HCT116 (cell line): Measurements from ENCODE around the gene PSME1. TPM values are rescaled to one million over a fixed set of nuclear protein-coding genes. Genes with fewer than 3 reads are reported as not detected.

Experiments
- ATAC-seq: fragments of 200-7000 bp; cut with Tn5 transposase; 2 replicates; pipeline ENCODE4 v1.9.1; 2020; ENCODE audit warnings: mild to moderate bottlenecking, moderate library complexity
- BruUV-seq: library from RNA; stranded (reverse); fragments of 400-500 nt; replicated peaks from 2 replicates; lab custom pipeline; 2021; lab: Mats Ljungman, UMichigan
- CTCF ChIA-PET: fragments of 300-600 bp; sonication (Branson Sonifier 250); formaldehyde crosslinking; loops from one replicate; lab custom pipeline; 2021; ENCODE audit warnings: antibody characterized with exemption; lab: Charles Lee
- POLR2A ChIA-PET: fragments of 300-600, 350-600 bp; sonication (Branson Sonifier 250); formaldehyde crosslinking; loops from one replicate; lab custom pipeline; 2021; ENCODE audit warnings: antibody characterized with exemption; lab: Charles Lee
- RAD21 ChIA-PET, 2 experiments: fragments of 300-600 bp; sonication (Branson Sonifier 250); formaldehyde crosslinking; loops; one replicate each; lab custom pipeline; 2023; ENCODE audit warnings: low total read pairs in 2 of 2; ENCODE audit not compliant: uncharacterized antibody in 2 of 2, unreplicated experiment in 2 of 2, low non-redundant PET in 1 of 2; lab: Charles Lee
- DNase-seq: peaks from one replicate; pipeline ENCODE4 v3.0.0-alpha.2; 2010; ENCODE audit warnings: low read depth, low spot score
- H2AFZ ChIP-seq: fragments of 200-600 bp; shearing (Covaris generic), sonication (generic); 2 replicates; pipeline ENCODE4 v1.6.1; 2017; ENCODE audit warnings: low read depth, mixed run types, mixed read lengths, antibody characterized with exemption, low read length; ENCODE audit not compliant: poor library complexity, severe bottlenecking
- H3K27ac ChIP-seq: 2 replicates; pipeline ENCODE4 v1.5.1; 2012; ENCODE audit warnings: low read depth, low read length
- H3K27me3 ChIP-seq: fragments of 200-600 bp; sonication (generic); 2 replicates; pipeline ENCODE4 v1.6.1; 2016; ENCODE audit warnings: mixed run types, low read length, mixed read lengths; ENCODE audit not compliant: insufficient read depth
- H3K36me3 ChIP-seq, 2 experiments: fragments of 200-500 bp in 1 of 2; fragments of 200-600 bp in 1 of 2; sonication (Bioruptor generic) in 1 of 2; sonication (generic) in 1 of 2; 2 replicates each; pipeline versions ENCODE4 v1.5.1 to v1.6.1; 2014 to 2016; ENCODE audit warnings: low read length in 2 of 2, inconsistent platforms in 1 of 2, mixed read lengths in 1 of 2, mixed run types in 1 of 2; ENCODE audit not compliant: insufficient read depth in 2 of 2, control insufficient read depth in 1 of 2
- H3K4me1 ChIP-seq, 2 experiments: fragments of 200-600 bp in 1 of 2; sonication (generic) in 1 of 2; 2 replicates each; pipeline versions ENCODE4 v1.5.1 to v1.6.1; 2012 to 2017; ENCODE audit warnings: low read length in 2 of 2, inconsistent platforms in 1 of 2, mild to moderate bottlenecking in 1 of 2, mixed read lengths in 1 of 2, mixed run types in 1 of 2, moderate library complexity in 1 of 2; ENCODE audit not compliant: insufficient read depth in 2 of 2, control insufficient read depth in 1 of 2
- H3K4me2 ChIP-seq: fragments of 200-600 bp; sonication (generic); 2 replicates; pipeline ENCODE4 v1.6.1; 2017; ENCODE audit warnings: mixed run types, low read length, mixed read lengths
- H3K4me3 ChIP-seq, 2 experiments: fragments of 200-600 bp in 1 of 2; sonication (generic) in 1 of 2; replicated peaks in 1 of 2; 2 replicates each; pipeline ENCODE4 v1.5.1; 2011 to 2016; ENCODE audit warnings: low read length in 2 of 2, control low read depth in 1 of 2, low read depth in 1 of 2, mild to moderate bottlenecking in 1 of 2, mixed read lengths in 1 of 2, mixed run types in 1 of 2
- H3K79me2 ChIP-seq: fragments of 200-600 bp; sonication (generic); 2 replicates; pipeline ENCODE4 v1.6.1; 2017; ENCODE audit warnings: mild to moderate bottlenecking, mixed run types, low read length, moderate library complexity, mixed read lengths; ENCODE audit not compliant: insufficient read depth
- H3K9ac ChIP-seq: fragments of 200-600 bp; sonication (generic); 2 replicates; pipeline ENCODE4 v1.6.1; 2016; ENCODE audit warnings: low read length, mixed read lengths
- H3K9me2 ChIP-seq: fragments of 200-600 bp; sonication (generic), shearing (Covaris generic); 2 replicates; pipeline ENCODE4 v1.6.1; 2017; ENCODE audit warnings: mixed run types, mild to moderate bottlenecking, moderate library complexity; ENCODE audit not compliant: insufficient read depth
- H3K9me3 ChIP-seq, 2 experiments: fragments of 200-500 bp in 1 of 2; fragments of 200-600 bp in 1 of 2; sonication (Bioruptor generic) in 1 of 2; sonication (generic) in 1 of 2; 2 replicates each; pipeline ENCODE4 v1.6.1; 2014 to 2017; ENCODE audit warnings: low read length in 2 of 2, mixed read lengths in 2 of 2, inconsistent platforms in 1 of 2, low read depth in 1 of 2, mild to moderate bottlenecking in 1 of 2, mixed run types in 1 of 2, moderate library complexity in 1 of 2; ENCODE audit not compliant: control insufficient read depth in 1 of 2, insufficient read depth in 1 of 2
- H4K20me1 ChIP-seq: fragments of 200-600 bp; sonication (generic), shearing (Covaris generic); 2 replicates; pipeline ENCODE4 v1.6.1; 2017; ENCODE audit warnings: mixed run types, mild to moderate bottlenecking, moderate library complexity; ENCODE audit not compliant: insufficient read depth
- CBX3 ChIP-seq: IDR thresholded peaks from 2 replicates; pipeline ENCODE4 v1.6.1; 2012; ENCODE audit warnings: low read depth
- CEBPB ChIP-seq: IDR thresholded peaks from 2 replicates; pipeline ENCODE4 v1.6.1; 2012; ENCODE audit warnings: low read depth
- CTCF ChIP-seq, 3 experiments: fragments of 200-600 bp in 1 of 3; sonication (generic) in 1 of 3; IDR thresholded peaks in 2 of 3; conservative IDR thresholded peaks in 1 of 3; 2 replicates each; pipeline ENCODE4 v1.5.1; 2012 to 2017; ENCODE audit warnings: low read depth in 2 of 3, low read length in 2 of 3, antibody characterized with exemption in 1 of 3, borderline replicate concordance in 1 of 3, control low read depth in 1 of 3, mild to moderate bottlenecking in 1 of 3, mixed read lengths in 1 of 3, mixed run types in 1 of 3, moderate library complexity in 1 of 3; ENCODE audit not compliant: insufficient read depth in 1 of 3
- EGR1 ChIP-seq: IDR thresholded peaks from 2 replicates; pipeline ENCODE4 v1.6.1; 2012; ENCODE audit warnings: low read depth
- EZH2phosphoT487 ChIP-seq: fragments of 200-600 bp; IDR thresholded peaks from 2 replicates; pipeline ENCODE4 v1.6.1; 2018; ENCODE audit warnings: antibody characterized with exemption, borderline replicate concordance
- FOSL1 ChIP-seq: IDR thresholded peaks from 2 replicates; pipeline ENCODE4 v1.6.1; 2012; ENCODE audit warnings: low read depth
- POLR2A ChIP-seq: IDR thresholded peaks from 2 replicates; pipeline ENCODE4 v1.7.0; 2011; ENCODE audit warnings: borderline replicate concordance; ENCODE audit not compliant: insufficient read depth, insufficient read length; ENCODE audit errors: extremely low read depth
- RAD21 ChIP-seq: IDR thresholded peaks from 2 replicates; pipeline ENCODE4 v1.6.1; 2012; ENCODE audit warnings: low read depth, mild to moderate bottlenecking
- REST ChIP-seq: IDR thresholded peaks from 2 replicates; pipeline ENCODE4 v1.6.1; 2012; ENCODE audit warnings: low read depth
- SIN3A ChIP-seq: IDR thresholded peaks from 2 replicates; pipeline ENCODE4 v1.6.1; 2012; ENCODE audit warnings: low read depth
- SP1 ChIP-seq: IDR thresholded peaks from 2 replicates; pipeline ENCODE4 v1.6.1; 2012; ENCODE audit warnings: low read depth
- SRF ChIP-seq: IDR thresholded peaks from 2 replicates; pipeline ENCODE4 v1.6.1; 2012; ENCODE audit warnings: low read depth
- YY1 ChIP-seq: IDR thresholded peaks from 2 replicates; pipeline ENCODE4 v1.6.1; 2011; ENCODE audit warnings: low read length, low read depth, moderate library complexity, mild to moderate bottlenecking; ENCODE audit not compliant: insufficient replicate concordance; ENCODE audit errors: extremely low read depth
- ZBTB33 ChIP-seq: IDR thresholded peaks from 2 replicates; pipeline ENCODE4 v1.6.1; 2011; ENCODE audit warnings: mild to moderate bottlenecking, low read length, moderate library complexity; ENCODE audit not compliant: insufficient replicate concordance; ENCODE audit errors: extremely low read depth
- ZFX ChIP-seq: fragments of 450-650 bp; IDR thresholded peaks from 2 replicates; pipeline ENCODE4 v1.6.1; 2017
- ZNF274 ChIP-seq: fragments of 200-500 bp; sonication (Bioruptor generic); IDR thresholded peaks from 2 replicates; pipeline ENCODE4 v1.6.1; 2014; ENCODE audit warnings: mild to moderate bottlenecking, low read depth, low read length, inconsistent platforms
- intact Hi-C: fragments of 100-400 bp; cut with micrococcal nuclease; formaldehyde crosslinking; loops from 2 replicates; pipeline ENCODE4 v1.10.0; 2022
- total RNA-seq: library from RNA; stranded (reverse); gene quantifications from one replicate; pipeline ENCODE4 v1.2.1, GENCODE V29; 2021; ENCODE audit not compliant: unreplicated experiment
- TF ChIP-seq, protein P1 (sequence below): IDR thresholded peaks from 2 replicates; pipeline ENCODE4 v1.6.1; 2012

The PSME1 gene
- total RNA-seq, 1 experiment from 2014 or later = 174 TPM

DNA sequence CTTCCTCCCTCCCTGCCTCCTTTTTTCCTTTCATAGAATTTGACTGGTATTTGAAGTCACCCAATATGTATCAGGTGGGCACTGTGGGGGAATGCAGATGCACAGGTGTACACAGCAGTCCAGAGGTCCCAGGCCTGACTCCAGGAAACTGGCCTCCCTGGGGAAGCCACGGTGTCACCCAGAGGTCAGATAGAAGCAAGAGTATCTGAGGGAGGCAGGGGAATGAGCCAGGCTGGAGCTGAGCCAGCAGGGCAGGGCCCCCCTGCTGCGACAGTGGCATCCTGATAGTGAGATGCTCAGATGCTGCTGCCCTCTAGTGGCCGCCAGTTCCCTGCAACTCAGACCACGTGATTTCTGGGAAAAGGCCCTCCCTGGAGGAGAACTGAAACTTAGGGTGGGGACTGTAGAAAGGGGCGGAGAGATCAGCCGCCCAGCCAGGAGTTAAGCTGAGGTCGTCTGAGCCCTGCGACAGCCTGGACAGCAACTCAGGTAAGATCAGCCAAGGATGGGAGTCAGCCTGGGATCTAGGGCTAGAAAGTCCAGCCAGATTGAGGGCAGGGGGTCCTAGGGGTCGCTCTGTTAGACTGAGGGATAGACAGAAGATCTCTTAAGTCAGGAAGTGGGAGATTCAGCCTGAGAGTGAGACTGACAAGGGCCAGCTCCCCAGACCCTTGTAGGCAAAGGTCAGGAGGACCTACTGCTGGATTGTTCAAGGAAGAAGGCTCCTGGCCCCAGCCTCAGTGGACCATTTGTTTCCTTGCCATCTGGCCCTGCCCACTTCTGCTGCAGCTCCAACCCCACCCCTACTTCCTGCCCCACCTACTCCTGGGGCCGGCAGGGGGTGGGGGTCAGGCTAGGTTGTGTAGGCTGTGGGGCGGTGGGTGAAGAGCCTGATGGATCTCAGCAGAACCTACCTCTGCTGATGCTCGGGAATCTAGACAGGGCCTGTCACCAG lies 25.1 kb downstream of the PSME1 start, which contains the start of gene IRF9:
IRF9 (plus strand) TSS at position 416 of the 955 bp plus-strand sequence. CDS start 880 bp downstream, outside the sequence.
- H3K4me1 ChIP-seq = peaks cover 15 to 21% of the 10 kb centered on the region in 2 experiments
- DNase-seq = peak; percentile 89
- intact Hi-C loops = loop anchor here (1.0 to 2.0 kb wide), 2 partner anchors 46 to 103 kb away; partner anchors contain the start of genes DCAF11 and NRL
- no peaks in the 10 kb centered on the region for H3K27me3 ChIP-seq
- H3K9me2 ChIP-seq = no peaks in the 10 kb centered on the region
- H3K9ac ChIP-seq = peak within 1 kb of the TSS; percentile 61
- CTCF ChIA-PET = interaction anchor here (0.6 to 3.2 kb wide), 22 partner anchors 8 to 137 kb away, joined by 3 to 20 read pairs (median 4); partner anchors contain the start of genes CHMP4A, DCAF11, EMC9 and IPO4
- ATAC-seq = peak; percentile 95
- peaks cover 21 to 37% of the 10 kb centered on the region in 2 experiments; a peak in 3 of 4 replicates for H3K36me3 ChIP-seq
- no peak within 1 kb of the TSS for H2AFZ ChIP-seq
- H4K20me1 ChIP-seq = no peaks in the 10 kb centered on the region
- BruUV-seq = no TSS peak
- POLR2A ChIA-PET = interaction anchor here (1.0 to 3.1 kb wide), 13 partner anchors 14 to 103 kb away, joined by 3 to 18 read pairs (median 4); partner anchors contain the start of genes CHMP4A, DCAF11, EMC9 and NRL
- H3K4me2 ChIP-seq = peak within 1 kb of the TSS; percentile 87
- peak within 1 kb of the TSS; percentile 58 to 60 for H3K4me3 ChIP-seq
- no peaks in the 10 kb centered on the region for H3K9me3 ChIP-seq
- H3K79me2 ChIP-seq = no peaks in the 10 kb centered on the region
- RAD21 ChIA-PET = interaction anchor here in 1 of 2 experiments (1.0 kb wide), 1 partner anchor 14 kb away, joined by 3 read pairs; the partner anchor contains the start of genes PSME2 and RNF31
- peak within 1 kb of the TSS; percentile 84 for H3K27ac ChIP-seq
- no peak for TF ChIP-seq ZNF274
- TF ChIP-seq EGR1 = no peak
- 0 out of 2 replicates have a peak, but pooled peaks have one; percentile 56 for TF ChIP-seq CBX3
- no peak for TF ChIP-seq FOSL1
- TF ChIP-seq SIN3A = peak; percentile 41; the same call in 1 of the 2 replicates
- TF ChIP-seq RAD21 = peak; percentile 85
- TF ChIP-seq YY1 = no peak
- no peak; the same call in 1 of the 2 replicates for TF ChIP-seq SRF
- TF ChIP-seq CTCF (IDR thresholded peaks at IDR 0.05 in 2 of 3, conservative IDR thresholded peaks at IDR 0.05 in 1 of 3; ENCODE audit: borderline replicate concordance in 1 of 3, insufficient read depth in 1 of 3, low read depth in 2 of 3, low read length in 2 of 3) = peak; percentile 77 to 94 (median 87)
- TF ChIP-seq ZBTB33 = no peak
- TF ChIP-seq, protein P1, sequence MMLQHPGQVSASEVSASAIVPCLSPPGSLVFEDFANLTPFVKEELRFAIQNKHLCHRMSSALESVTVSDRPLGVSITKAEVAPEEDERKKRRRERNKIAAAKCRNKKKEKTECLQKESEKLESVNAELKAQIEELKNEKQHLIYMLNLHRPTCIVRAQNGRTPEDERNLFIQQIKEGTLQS = no peak
- no peak for TF ChIP-seq ZFX
- no peak for TF ChIP-seq CEBPB
- no peak for TF ChIP-seq EZH2phosphoT487
- TF ChIP-seq SP1 = peak; percentile 72; the same call in 1 of the 2 replicates
- peak; percentile 53 for TF ChIP-seq POLR2A
- no peak for TF ChIP-seq REST
